ENCODE measurements around the gene MDP1. TPM values are rescaled to one million over a fixed set of nuclear protein-coding genes. Genes with fewer than 3 reads are reported as not detected.

The MDP1 gene
- total RNA-seq, 4 donors from 2014 or later = 6.7 to 19.2 (median 13.9) TPM

DNA sequence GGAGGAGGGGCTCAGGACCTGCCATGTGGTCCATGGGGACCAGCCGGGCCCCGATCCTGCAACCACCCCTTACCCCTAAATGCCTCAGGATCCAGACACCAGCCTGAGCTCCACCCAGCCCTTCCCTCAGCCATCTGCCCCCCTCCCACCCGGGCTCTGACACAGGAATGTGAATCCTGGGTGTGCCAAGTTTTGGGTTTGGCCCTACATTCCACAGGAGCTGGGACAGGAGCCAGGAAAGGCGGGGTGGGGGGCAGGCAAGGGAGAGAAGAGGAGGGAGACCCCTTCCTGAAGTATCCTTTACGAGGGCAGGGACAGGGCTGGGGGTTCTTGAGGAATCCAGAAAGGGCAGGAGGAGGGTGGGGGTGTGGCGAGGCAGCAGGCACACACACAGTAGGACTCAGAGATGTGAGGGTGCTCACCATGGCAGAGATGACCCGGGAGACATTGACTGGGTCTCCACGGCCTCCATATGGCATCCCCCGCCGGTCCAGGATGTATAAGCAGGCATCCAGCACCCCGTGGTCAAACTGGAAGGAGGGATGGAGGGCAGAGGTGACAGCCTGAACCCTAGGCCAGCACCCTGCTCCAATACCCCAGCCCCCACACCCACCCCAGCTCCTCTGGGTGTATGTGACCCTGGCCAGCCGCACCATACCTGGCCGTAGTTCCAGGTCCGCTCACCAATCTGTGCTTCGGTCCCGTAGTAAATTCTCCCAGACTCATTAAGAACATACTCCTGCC, 43.6 kb upstream of the MDP1 start:
- ATAC-seq (no peak), DNase-seq (no peak)
- Histone ChIP-seq H3K4me3 (no peak overlapping the region), H3K27me3 (no peaks in the 10 kb centered on the region), H3K4me1 (no peaks in the 10 kb centered on the region), H3K27ac (no peak overlapping the region), H3K9me3 (no peaks in the 10 kb centered on the region), H3K36me3 (no peaks in the 10 kb centered on the region)
- in situ Hi-C loops (cut with MboI; ENCODE audit: low sequenced_read_pairs in 4 of 4) (no loop called here), intact Hi-C loops (cut with DNase I; ENCODE audit: low total_unique reads) (no loop called here)
- no peak for TF ChIP-seq POLR2A (IDR thresholded peaks at IDR 0.05)
- TF ChIP-seq, protein P1, sequence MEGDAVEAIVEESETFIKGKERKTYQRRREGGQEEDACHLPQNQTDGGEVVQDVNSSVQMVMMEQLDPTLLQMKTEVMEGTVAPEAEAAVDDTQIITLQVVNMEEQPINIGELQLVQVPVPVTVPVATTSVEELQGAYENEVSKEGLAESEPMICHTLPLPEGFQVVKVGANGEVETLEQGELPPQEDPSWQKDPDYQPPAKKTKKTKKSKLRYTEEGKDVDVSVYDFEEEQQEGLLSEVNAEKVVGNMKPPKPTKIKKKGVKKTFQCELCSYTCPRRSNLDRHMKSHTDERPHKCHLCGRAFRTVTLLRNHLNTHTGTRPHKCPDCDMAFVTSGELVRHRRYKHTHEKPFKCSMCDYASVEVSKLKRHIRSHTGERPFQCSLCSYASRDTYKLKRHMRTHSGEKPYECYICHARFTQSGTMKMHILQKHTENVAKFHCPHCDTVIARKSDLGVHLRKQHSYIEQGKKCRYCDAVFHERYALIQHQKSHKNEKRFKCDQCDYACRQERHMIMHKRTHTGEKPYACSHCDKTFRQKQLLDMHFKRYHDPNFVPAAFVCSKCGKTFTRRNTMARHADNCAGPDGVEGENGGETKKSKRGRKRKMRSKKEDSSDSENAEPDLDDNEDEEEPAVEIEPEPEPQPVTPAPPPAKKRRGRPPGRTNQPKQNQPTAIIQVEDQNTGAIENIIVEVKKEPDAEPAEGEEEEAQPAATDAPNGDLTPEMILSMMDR (IDR thresholded peaks at IDR 0.05 in 4 of 5, conservative IDR thresholded peaks at IDR 0.05 in 1 of 5) = no peak

DNA sequence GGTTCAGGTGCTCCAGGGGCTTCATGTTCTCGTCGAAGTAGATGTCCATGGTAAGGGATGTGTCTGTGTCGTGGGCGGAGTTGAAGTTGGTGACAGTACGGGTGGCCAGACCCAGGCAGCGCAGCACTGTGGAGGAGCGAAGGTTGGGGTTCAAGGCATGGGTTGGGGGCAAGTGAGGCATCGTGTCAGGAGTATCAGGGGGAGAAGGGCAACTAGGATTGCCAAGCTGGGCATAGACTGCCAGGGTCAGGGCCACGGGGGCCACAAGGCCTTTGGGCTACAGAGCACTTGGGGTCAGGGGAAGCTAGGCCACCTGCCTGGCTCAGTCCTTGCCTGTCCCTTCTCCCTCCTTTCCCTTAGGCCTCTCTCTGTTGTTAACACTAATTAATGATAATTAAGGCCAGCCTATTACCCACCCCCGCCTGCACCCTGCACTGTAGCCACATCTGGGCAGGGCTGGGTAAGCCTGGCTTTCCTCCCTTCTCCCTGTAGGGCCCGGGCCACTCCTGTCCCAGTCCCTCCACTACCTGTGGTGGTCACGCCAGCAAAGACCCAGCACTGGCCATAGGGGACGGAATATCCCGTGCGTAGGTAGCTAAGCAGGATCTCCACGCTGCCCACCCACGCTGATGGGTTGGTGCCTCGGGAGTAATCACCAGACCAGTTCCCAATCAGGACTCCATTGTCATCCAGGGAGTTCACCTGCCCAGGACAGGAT, 42.8 kb upstream of the MDP1 start:
- intact Hi-C loops (cut with DNase I; ENCODE audit: low total_unique reads) (no loop called here), in situ Hi-C loops (cut with MboI; ENCODE audit: low sequenced_read_pairs in 4 of 4) (no loop called here)
- H3K4me1 ChIP-seq = no peaks in the 10 kb centered on the region
- H3K27ac ChIP-seq = no peak overlapping the region
- no peaks in the 10 kb centered on the region for H3K9me3 ChIP-seq
- ATAC-seq = no peak
- H3K4me3 ChIP-seq = no peak overlapping the region
- DNase-seq = no peak
- H3K27me3 ChIP-seq = no peaks in the 10 kb centered on the region
- no peaks in the 10 kb centered on the region for H3K36me3 ChIP-seq
- TF ChIP-seq, protein P1 (IDR thresholded peaks at IDR 0.05 in 4 of 5, conservative IDR thresholded peaks at IDR 0.05 in 1 of 5) = no peak
- no peak for TF ChIP-seq POLR2A (IDR thresholded peaks at IDR 0.05)

DNA sequence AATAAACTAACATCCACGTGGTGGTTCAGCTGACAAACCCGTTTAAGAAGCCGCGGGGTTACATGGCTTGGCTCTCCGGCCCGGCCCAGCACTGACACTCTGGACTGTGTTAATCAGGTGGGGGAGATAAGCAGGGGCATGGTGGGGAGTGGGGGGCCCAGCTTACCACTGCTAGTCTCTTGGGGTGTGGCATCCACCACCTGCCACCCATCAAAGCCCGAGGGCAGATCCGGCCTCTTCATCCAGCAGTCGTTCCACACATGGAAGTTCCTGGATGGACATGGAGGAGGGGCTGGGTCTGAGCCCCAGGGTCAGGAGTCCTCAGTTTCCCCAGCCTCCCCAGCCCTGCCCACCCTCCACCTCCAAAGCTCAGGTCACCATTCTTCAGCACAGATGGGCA, 42.3 kb upstream of the MDP1 start:
- Histone ChIP-seq H3K36me3 (no peaks in the 10 kb centered on the region), H3K9me3 (no peaks in the 10 kb centered on the region), H3K27ac (no peak overlapping the region), H3K27me3 (no peaks in the 10 kb centered on the region), H3K4me3 (no peak overlapping the region), H3K4me1 (no peaks in the 10 kb centered on the region)
- in situ Hi-C loops (cut with MboI; ENCODE audit: low sequenced_read_pairs in 4 of 4) (no loop called here), intact Hi-C loops (cut with DNase I; ENCODE audit: low total_unique reads) (no loop called here)
- TF ChIP-seq, protein P1 (IDR thresholded peaks at IDR 0.05 in 4 of 5, conservative IDR thresholded peaks at IDR 0.05 in 1 of 5) = no peak
- TF ChIP-seq POLR2A (IDR thresholded peaks at IDR 0.05) = no peak
- DNase-seq (no peak), ATAC-seq (no peak)

DNA sequence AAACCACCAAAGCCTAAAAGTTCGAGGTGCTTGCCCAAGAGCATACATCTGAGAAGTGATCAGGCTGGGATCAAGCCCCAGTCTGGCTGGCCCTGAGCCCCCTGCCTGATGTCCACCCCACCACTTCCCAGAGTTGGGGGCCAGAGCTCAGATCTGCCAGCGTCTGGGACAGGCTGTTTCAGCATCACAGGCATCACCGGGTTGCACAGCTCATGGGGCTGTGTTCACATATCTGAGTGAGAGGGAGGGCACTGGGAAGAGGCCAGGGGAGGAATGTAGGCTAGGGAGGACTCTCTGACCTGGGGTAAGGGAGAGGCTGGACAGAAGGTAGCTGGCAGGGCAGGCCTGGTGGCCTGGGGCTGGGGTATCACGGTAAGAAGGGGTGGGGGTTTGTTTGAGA, 41.1 kb upstream of the MDP1 start:
- Histone ChIP-seq H3K4me3 (no peak overlapping the region), H3K4me1 (no peaks in the 10 kb centered on the region), H3K36me3 (no peaks in the 10 kb centered on the region), H3K27me3 (no peaks in the 10 kb centered on the region), H3K9me3 (no peaks in the 10 kb centered on the region), H3K27ac (no peak overlapping the region)
- no peak for ATAC-seq
- in situ Hi-C loops (cut with MboI; ENCODE audit: low sequenced_read_pairs in 4 of 4) = no loop called here
- intact Hi-C loops (cut with DNase I; ENCODE audit: low total_unique reads) = no loop called here
- no peak for TF ChIP-seq POLR2A (IDR thresholded peaks at IDR 0.05)
- TF ChIP-seq, protein P1 (IDR thresholded peaks at IDR 0.05 in 4 of 5, conservative IDR thresholded peaks at IDR 0.05 in 1 of 5) = no peak
- DNase-seq = no peak

Measured in gastrocnemius medialis (tissue), 4 donors.